Measurements from ENCODE around the gene APOB. TPM values are rescaled to one million over a fixed set of nuclear protein-coding genes. Genes with fewer than 3 reads are reported as not detected.

APOB gene
- total RNA-seq, 1 experiment from 2014 or later = 1.5 TPM

DNA sequence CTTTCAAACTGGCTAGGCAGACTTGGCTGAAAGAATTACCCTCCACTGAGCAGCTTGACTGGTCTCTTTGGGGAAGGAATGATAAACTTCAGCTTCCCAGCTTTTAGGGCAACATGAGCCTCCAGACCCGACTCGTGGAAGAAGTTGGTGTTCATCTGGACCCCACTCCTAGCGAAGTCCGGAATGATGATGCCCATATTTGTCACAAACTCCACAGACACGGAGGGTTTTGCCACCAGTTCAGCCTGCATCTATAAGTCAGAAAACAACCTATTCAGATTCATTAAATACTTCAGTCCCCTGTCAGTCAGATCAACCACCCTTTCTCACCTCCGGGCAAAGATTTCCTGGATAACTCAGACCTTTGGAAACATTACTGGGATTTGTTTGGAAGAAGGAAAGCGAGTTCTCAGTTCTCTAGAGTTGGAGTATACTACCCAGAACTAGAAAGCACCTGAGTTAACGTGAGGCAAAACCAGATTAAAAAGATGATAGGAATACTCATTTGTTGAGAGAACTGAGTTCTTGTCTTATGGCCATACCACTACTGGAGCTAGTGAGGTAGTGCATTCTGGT, 21.0 kb downstream of the APOB start (continued):
- TF ChIP-seq, protein P1, sequence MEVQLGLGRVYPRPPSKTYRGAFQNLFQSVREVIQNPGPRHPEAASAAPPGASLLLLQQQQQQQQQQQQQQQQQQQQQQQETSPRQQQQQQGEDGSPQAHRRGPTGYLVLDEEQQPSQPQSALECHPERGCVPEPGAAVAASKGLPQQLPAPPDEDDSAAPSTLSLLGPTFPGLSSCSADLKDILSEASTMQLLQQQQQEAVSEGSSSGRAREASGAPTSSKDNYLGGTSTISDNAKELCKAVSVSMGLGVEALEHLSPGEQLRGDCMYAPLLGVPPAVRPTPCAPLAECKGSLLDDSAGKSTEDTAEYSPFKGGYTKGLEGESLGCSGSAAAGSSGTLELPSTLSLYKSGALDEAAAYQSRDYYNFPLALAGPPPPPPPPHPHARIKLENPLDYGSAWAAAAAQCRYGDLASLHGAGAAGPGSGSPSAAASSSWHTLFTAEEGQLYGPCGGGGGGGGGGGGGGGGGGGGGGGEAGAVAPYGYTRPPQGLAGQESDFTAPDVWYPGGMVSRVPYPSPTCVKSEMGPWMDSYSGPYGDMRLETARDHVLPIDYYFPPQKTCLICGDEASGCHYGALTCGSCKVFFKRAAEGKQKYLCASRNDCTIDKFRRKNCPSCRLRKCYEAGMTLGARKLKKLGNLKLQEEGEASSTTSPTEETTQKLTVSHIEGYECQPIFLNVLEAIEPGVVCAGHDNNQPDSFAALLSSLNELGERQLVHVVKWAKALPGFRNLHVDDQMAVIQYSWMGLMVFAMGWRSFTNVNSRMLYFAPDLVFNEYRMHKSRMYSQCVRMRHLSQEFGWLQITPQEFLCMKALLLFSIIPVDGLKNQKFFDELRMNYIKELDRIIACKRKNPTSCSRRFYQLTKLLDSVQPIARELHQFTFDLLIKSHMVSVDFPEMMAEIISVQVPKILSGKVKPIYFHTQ (CRISPR knock-in tag; IDR thresholded peaks at IDR 0.05) = no peak
- TF ChIP-seq ZNF396 (CRISPR knock-in tag; IDR thresholded peaks at IDR 0.05; ENCODE audit: borderline replicate concordance) (no peak), ZBTB21 (CRISPR knock-in tag; IDR thresholded peaks at IDR 0.05; ENCODE audit: borderline replicate concordance) (no peak), ZNF219 (CRISPR knock-in tag; IDR thresholded peaks at IDR 0.05; ENCODE audit: borderline replicate concordance) (no peak)
- TF ChIP-seq, protein P2, sequence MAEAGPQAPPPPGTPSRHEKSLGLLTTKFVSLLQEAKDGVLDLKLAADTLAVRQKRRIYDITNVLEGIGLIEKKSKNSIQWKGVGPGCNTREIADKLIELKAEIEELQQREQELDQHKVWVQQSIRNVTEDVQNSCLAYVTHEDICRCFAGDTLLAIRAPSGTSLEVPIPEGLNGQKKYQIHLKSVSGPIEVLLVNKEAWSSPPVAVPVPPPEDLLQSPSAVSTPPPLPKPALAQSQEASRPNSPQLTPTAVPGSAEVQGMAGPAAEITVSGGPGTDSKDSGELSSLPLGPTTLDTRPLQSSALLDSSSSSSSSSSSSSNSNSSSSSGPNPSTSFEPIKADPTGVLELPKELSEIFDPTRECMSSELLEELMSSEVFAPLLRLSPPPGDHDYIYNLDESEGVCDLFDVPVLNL (CRISPR knock-in tag; IDR thresholded peaks at IDR 0.05; ENCODE audit: borderline replicate concordance, low read depth) = no peak
- TF ChIP-seq, protein P3, sequence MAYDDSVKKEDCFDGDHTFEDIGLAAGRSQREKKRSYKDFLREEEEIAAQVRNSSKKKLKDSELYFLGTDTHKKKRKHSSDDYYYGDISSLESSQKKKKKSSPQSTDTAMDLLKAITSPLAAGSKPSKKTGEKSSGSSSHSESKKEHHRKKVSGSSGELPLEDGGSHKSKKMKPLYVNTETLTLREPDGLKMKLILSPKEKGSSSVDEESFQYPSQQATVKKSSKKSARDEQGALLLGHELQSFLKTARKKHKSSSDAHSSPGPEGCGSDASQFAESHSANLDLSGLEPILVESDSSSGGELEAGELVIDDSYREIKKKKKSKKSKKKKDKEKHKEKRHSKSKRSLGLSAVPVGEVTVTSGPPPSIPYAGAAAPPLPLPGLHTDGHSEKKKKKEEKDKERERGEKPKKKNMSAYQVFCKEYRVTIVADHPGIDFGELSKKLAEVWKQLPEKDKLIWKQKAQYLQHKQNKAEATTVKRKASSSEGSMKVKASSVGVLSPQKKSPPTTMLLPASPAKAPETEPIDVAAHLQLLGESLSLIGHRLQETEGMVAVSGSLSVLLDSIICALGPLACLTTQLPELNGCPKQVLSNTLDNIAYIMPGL (CRISPR knock-in tag; IDR thresholded peaks at IDR 0.05) = no peak
- TF ChIP-seq, protein P4, sequence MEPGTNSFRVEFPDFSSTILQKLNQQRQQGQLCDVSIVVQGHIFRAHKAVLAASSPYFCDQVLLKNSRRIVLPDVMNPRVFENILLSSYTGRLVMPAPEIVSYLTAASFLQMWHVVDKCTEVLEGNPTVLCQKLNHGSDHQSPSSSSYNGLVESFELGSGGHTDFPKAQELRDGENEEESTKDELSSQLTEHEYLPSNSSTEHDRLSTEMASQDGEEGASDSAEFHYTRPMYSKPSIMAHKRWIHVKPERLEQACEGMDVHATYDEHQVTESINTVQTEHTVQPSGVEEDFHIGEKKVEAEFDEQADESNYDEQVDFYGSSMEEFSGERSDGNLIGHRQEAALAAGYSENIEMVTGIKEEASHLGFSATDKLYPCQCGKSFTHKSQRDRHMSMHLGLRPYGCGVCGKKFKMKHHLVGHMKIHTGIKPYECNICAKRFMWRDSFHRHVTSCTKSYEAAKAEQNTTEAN (CRISPR knock-in tag; IDR thresholded peaks at IDR 0.05) = no peak
- TF ChIP-seq, protein P5, sequence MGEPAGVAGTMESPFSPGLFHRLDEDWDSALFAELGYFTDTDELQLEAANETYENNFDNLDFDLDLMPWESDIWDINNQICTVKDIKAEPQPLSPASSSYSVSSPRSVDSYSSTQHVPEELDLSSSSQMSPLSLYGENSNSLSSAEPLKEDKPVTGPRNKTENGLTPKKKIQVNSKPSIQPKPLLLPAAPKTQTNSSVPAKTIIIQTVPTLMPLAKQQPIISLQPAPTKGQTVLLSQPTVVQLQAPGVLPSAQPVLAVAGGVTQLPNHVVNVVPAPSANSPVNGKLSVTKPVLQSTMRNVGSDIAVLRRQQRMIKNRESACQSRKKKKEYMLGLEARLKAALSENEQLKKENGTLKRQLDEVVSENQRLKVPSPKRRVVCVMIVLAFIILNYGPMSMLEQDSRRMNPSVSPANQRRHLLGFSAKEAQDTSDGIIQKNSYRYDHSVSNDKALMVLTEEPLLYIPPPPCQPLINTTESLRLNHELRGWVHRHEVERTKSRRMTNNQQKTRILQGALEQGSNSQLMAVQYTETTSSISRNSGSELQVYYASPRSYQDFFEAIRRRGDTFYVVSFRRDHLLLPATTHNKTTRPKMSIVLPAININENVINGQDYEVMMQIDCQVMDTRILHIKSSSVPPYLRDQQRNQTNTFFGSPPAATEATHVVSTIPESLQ (CRISPR knock-in tag; IDR thresholded peaks at IDR 0.05) = no peak

DNA sequence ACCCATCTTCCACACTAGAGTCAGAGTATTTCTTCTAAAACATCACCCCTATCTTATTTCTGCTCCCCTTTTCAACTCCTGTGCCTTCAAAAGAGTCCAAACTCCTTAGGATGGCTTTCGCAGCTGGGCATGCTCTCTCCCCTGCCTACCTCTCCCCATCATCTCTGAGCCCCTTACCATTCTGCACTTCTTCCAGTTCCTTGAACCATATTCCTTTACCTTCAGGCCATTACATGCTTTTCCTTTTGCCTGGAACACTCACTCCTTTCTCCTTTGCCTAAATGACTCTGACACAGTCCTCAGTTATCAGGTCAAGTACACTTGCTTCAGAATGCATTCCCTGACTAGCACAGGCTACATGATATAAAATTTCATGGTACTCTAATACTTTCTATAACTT, 22.4 kb downstream of the APOB start:
- ATAC-seq (no peak), DNase-seq (ENCODE audit: low spot score) (no peak)
- H3K36me3 Mint-ChIP-seq = peaks cover 3% of the 10 kb centered on the region
- peaks cover 11% of the 10 kb centered on the region for H3K9me3 Mint-ChIP-seq
- peaks cover 5% of the 10 kb centered on the region for H3K4me1 Mint-ChIP-seq
- POLR2A ChIA-PET = no interaction called here
- no peaks in the 10 kb centered on the region for H3K27me3 Mint-ChIP-seq (ENCODE audit: low read depth)
- H3K27ac Mint-ChIP-seq = no peak overlapping the region
- CTCF ChIA-PET = interaction anchor here (1.1 kb wide), 1 partner anchor 360 kb away, joined by 3 read pairs; no protein-coding TSS in a partner anchor
- H3K4me3 Mint-ChIP-seq = no peak overlapping the region
- TF ChIP-seq, protein P6, sequence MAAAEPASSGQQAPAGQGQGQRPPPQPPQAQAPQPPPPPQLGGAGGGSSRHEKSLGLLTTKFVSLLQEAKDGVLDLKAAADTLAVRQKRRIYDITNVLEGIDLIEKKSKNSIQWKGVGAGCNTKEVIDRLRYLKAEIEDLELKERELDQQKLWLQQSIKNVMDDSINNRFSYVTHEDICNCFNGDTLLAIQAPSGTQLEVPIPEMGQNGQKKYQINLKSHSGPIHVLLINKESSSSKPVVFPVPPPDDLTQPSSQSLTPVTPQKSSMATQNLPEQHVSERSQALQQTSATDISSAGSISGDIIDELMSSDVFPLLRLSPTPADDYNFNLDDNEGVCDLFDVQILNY (CRISPR knock-in tag; IDR thresholded peaks at IDR 0.05) = no peak
- TF ChIP-seq, protein P7, sequence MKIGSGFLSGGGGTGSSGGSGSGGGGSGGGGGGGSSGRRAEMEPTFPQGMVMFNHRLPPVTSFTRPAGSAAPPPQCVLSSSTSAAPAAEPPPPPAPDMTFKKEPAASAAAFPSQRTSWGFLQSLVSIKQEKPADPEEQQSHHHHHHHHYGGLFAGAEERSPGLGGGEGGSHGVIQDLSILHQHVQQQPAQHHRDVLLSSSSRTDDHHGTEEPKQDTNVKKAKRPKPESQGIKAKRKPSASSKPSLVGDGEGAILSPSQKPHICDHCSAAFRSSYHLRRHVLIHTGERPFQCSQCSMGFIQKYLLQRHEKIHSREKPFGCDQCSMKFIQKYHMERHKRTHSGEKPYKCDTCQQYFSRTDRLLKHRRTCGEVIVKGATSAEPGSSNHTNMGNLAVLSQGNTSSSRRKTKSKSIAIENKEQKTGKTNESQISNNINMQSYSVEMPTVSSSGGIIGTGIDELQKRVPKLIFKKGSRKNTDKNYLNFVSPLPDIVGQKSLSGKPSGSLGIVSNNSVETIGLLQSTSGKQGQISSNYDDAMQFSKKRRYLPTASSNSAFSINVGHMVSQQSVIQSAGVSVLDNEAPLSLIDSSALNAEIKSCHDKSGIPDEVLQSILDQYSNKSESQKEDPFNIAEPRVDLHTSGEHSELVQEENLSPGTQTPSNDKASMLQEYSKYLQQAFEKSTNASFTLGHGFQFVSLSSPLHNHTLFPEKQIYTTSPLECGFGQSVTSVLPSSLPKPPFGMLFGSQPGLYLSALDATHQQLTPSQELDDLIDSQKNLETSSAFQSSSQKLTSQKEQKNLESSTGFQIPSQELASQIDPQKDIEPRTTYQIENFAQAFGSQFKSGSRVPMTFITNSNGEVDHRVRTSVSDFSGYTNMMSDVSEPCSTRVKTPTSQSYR (CRISPR knock-in tag; IDR thresholded peaks at IDR 0.05) = no peak
- TF ChIP-seq, protein P8, sequence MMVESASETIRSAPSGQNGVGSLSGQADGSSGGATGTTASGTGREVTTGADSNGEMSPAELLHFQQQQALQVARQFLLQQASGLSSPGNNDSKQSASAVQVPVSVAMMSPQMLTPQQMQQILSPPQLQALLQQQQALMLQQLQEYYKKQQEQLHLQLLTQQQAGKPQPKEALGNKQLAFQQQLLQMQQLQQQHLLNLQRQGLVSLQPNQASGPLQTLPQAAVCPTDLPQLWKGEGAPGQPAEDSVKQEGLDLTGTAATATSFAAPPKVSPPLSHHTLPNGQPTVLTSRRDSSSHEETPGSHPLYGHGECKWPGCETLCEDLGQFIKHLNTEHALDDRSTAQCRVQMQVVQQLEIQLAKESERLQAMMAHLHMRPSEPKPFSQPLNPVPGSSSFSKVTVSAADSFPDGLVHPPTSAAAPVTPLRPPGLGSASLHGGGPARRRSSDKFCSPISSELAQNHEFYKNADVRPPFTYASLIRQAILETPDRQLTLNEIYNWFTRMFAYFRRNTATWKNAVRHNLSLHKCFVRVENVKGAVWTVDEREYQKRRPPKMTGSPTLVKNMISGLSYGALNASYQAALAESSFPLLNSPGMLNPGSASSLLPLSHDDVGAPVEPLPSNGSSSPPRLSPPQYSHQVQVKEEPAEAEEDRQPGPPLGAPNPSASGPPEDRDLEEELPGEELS (CRISPR knock-in tag; IDR thresholded peaks at IDR 0.05) = no peak
- TF ChIP-seq GTF2I (CRISPR knock-in tag; conservative IDR thresholded peaks at IDR 0.05) (no peak), RELA (CRISPR knock-in tag; IDR thresholded peaks at IDR 0.05; ENCODE audit: borderline replicate concordance) (no peak), ATF1 (CRISPR knock-in tag; IDR thresholded peaks at IDR 0.05) (no peak), IRF2 (CRISPR knock-in tag; IDR thresholded peaks at IDR 0.05; ENCODE audit: borderline replicate concordance, low read depth) (no peak)
- TF ChIP-seq, protein P4 (CRISPR knock-in tag; IDR thresholded peaks at IDR 0.05) = no peak
- TF ChIP-seq, protein P9, sequence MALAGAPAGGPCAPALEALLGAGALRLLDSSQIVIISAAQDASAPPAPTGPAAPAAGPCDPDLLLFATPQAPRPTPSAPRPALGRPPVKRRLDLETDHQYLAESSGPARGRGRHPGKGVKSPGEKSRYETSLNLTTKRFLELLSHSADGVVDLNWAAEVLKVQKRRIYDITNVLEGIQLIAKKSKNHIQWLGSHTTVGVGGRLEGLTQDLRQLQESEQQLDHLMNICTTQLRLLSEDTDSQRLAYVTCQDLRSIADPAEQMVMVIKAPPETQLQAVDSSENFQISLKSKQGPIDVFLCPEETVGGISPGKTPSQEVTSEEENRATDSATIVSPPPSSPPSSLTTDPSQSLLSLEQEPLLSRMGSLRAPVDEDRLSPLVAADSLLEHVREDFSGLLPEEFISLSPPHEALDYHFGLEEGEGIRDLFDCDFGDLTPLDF (CRISPR knock-in tag; IDR thresholded peaks at IDR 0.05) = no peak
